NCI-H2171 treated with DMSO at 0.1 percent for 48 hours (cell line): ENCODE data around the gene NUP93.

Experiments used
- DNase-seq: peaks from one replicate; lab custom pipeline; 2025; lab: John Stamatoyannopoulos, UW

NUP93 gene

DNA sequence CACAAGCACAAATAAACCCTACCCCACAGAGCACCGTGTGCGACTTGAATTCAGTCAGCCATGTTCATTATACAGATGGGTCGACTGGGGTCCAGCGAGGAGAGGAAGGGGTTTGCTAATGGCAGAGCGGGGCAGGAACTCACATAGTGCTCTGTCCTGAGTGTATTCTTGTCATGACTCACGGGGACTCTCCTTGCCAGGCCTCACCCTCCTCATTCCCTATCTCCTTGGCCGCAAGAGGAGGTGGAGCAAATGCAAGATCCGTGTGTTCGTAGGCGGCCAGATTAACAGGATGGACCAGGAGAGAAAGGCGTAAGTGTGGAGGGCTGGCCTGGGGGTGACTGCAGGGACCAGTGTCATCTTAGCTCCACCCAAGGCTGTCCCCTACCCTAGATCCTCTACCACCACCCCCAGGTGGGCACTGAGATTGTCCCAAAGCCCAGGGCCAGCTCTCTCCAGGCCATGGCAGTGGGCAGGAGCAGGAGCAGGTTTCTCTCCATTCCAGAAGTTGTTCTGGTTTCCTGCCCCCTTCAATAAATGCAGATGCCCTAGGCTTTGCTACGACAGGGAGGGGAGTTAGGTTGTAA lies 164.5 kb downstream of the NUP93 start:
- DNase-seq, result no peak

DNA sequence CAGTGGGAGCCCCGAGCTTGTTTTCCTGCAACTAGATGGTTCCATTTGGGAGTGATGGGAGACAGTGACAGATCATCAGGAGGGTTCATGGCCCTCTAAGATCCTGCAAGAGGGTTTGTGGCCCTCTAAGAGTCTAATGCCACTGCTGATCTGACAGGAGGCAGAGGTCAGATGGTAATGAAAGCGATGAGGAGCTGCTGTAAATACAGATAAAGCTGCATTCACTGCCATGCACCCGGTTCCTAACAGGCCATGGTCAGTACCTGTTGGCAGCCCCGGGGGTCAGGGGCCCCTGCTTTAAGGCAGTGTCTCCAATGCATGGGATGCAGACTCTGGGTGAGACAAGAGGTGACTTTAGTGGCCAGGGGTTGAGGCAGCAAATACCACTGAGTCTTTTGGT lies 165.9 kb downstream of the NUP93 start:
- no peak for DNase-seq

DNA sequence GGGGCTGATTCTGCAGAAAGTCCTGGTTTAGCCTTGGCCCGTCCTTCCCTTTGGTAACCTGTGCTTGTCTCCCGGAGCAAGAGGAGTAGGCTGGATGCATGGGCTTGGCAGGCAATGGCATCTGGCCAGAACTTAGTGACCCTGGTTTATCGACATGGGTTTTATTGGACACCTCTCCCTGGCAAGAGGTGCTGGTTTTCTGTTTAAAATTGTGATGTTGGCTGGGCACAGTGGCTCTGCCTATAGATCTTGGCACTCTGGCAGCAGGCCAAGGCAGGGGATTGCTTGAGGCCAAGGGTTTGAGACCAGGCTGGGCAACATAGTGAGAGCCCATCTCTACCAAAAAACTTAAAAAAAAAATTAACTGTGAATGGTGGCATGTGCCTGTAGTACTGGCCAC lies 166.3 kb downstream of the NUP93 start:
- DNase-seq, result no peak

DNA sequence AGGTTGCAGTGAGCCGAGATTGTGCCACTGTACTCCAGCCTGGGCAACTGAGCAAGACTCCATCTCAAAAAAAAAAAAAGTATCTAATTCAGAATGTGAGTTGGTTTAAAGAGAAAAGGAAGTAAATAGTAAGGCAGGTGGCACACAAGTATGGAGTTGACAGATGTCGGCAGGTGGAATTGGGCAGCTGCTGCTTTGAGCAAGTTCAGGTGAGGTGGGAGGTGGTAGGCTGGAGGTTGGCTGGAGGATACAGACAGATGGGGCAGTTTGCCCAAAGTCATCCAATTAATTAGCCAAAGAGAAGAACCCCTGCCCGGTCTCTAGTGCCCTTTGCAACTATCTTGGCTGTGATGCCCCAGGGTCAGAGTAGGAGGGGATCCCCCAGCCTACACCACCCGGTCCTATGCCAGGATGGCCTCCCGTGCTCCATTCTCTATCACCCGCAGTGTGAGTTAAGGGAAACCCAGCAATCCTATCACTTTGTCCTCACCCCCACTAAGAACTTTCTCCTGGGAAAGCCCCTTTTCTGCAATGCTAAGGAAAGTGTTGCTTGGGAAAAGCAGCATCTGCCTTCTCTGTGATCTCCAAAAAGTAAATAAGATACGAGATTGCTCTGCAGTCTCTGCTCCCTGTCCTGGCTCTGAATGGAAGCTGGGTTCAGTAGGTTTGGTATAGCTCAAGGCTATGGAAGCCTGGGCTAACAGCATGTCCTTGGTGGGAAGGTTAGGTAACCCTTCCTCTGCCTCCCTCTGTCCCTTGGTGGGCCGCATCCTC lies 167.3 kb downstream of the NUP93 start:
- DNase-seq, result peak; percentile 85

DNA sequence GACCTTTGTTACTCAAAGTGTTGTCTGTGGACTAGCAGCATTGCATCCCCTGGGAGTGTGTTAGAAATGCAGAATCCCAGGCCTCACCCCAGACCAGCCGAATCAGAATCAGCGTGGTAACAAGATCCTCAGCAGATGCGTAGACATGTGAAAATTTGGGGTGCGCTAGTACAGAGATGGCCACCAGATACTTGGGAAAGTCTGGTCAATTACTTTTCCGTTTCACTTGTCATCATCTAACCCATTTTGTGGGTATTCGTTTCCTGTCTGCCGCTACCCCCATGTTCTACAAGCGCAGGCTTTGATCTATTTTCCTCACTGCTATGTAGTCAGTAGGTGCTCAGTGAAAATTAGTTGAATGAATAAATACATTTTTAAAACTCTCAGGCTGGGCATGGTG lies 168.9 kb downstream of the NUP93 start:
- no peak for DNase-seq
